GM12878 (cell line): ENCODE results near the gene PI4KA. TPM values are rescaled to one million over a fixed set of nuclear protein-coding genes. Genes with fewer than 3 reads are reported as not detected.

ENCODE experiments used
- ATAC-seq: fragments of 200-7000 bp; cut with Tn5 transposase; 3 replicates; pipeline ENCODE4 v1.9.1; 2020; ENCODE audit warnings: mild to moderate bottlenecking, moderate library complexity
- BruUV-seq: library from RNA; stranded (reverse); fragments of 400-500 nt; replicated peaks from 2 replicates; lab custom pipeline; 2021; lab: Mats Ljungman, UMichigan
- CTCF ChIA-PET: fragments of 300-600 bp; sonication (Branson Sonifier 250); formaldehyde crosslinking; extraction: SDS; loops from one replicate; lab custom pipeline; 2021; ENCODE audit warnings: inconsistent platforms; lab: Yijun Ruan, JAX
- POLR2A ChIA-PET: fragments of 350-600 bp; formaldehyde crosslinking; extraction: SDS; loops from one replicate; lab custom pipeline; 2021; ENCODE audit warnings: inconsistent platforms; lab: Charles Lee
- RAD21 ChIA-PET: fragments of 300-600 bp; sonication (Branson Sonifier 250); formaldehyde crosslinking; loops from one replicate; lab custom pipeline; 2023; ENCODE audit warnings: antibody characterized with exemption; ENCODE audit not compliant: unreplicated experiment; lab: Charles Lee
- SMC1A ChIA-PET: fragments of 300-600 bp; sonication (Branson Sonifier 250); formaldehyde crosslinking; loops from one replicate; lab custom pipeline; 2023; ENCODE audit not compliant: unreplicated experiment, uncharacterized antibody; lab: Charles Lee
- DNase-seq: peaks from one replicate; pipeline ENCODE4 v3.0.0-alpha.2; 2011; ENCODE audit warnings: low read depth, low spot score
- FAIRE-seq: peaks from 3 replicates; lab custom pipeline; 2011; peaks lifted over from hg19 to GRCh38; lab: Jason Lieb, UNC
- H2AFZ ChIP-seq: 2 replicates; pipeline ENCODE4 v1.6.0; 2011; ENCODE audit warnings: low read depth, low read length, control low read depth; ENCODE audit not compliant: control insufficient read depth
- H3K27ac ChIP-seq: 2 replicates; pipeline ENCODE4 v1.5.1; 2011; ENCODE audit warnings: control low read depth; ENCODE audit not compliant: control insufficient read depth, insufficient read depth
- H3K27me3 ChIP-seq, 2 experiments: replicated peaks in 1 of 2; 2 replicates each; pipeline versions ENCODE4 v1.6.0 to v1.6.1; 2011; ENCODE audit warnings: low read length in 1 of 2; ENCODE audit not compliant: control insufficient read depth in 2 of 2, insufficient read depth in 2 of 2
- H3K36me3 ChIP-seq, 2 experiments: 2 replicates each; pipeline ENCODE4 v1.5.1; 2011; ENCODE audit warnings: low read length in 1 of 2; ENCODE audit not compliant: control insufficient read depth in 2 of 2, insufficient read depth in 2 of 2
- H3K4me1 ChIP-seq: 2 replicates; pipeline ENCODE4 v1.6.1; 2011; ENCODE audit warnings: mild to moderate bottlenecking, low read length, moderate library complexity, mixed read lengths; ENCODE audit not compliant: control insufficient read depth, insufficient read depth
- H3K4me2 ChIP-seq: 2 replicates; pipeline ENCODE4 v1.6.0; 2011; ENCODE audit warnings: control low read depth; ENCODE audit not compliant: control insufficient read depth, insufficient read depth
- H3K4me3 ChIP-seq: fragments of 200-600 bp; sonication (generic); 2 replicates; pipeline ENCODE4 v1.5.1; 2016
- H3K79me2 ChIP-seq: 2 replicates; pipeline ENCODE4 v1.6.0; 2011; ENCODE audit warnings: low read length; ENCODE audit not compliant: control insufficient read depth, insufficient read depth
- H3K9ac ChIP-seq: 2 replicates; pipeline ENCODE4 v1.8.0; 2011; ENCODE audit warnings: low read length, control low read depth, mixed read lengths; ENCODE audit not compliant: control insufficient read depth, insufficient read depth
- H3K9me3 ChIP-seq: replicated peaks from 3 replicates; pipeline ENCODE4 v1.5.1; 2011; ENCODE audit warnings: mild to moderate bottlenecking, low read length; ENCODE audit not compliant: control insufficient read depth, insufficient read depth
- H4K20me1 ChIP-seq: 2 replicates; pipeline ENCODE4 v1.6.0; 2011; ENCODE audit not compliant: control insufficient read depth, insufficient read depth
- HDAC2 ChIP-seq: fragments of 200-600 bp; sonication (generic); IDR thresholded peaks from 2 replicates; pipeline ENCODE4 v1.6.1; 2017
- KDM1A ChIP-seq: fragments of 200-600 bp; sonication (generic); IDR thresholded peaks from 2 replicates; pipeline ENCODE4 v1.6.1; 2016; ENCODE audit warnings: borderline replicate concordance
- MEF2A ChIP-seq: IDR thresholded peaks from 2 replicates; pipeline ENCODE4 v1.6.1; 2011; ENCODE audit warnings: low read depth, mild to moderate bottlenecking, low read length, moderate library complexity; ENCODE audit not compliant: insufficient read depth
- MXI1 ChIP-seq: fragments of 150-350 bp; IDR thresholded peaks from 2 replicates; pipeline ENCODE4 v1.6.1; 2011; ENCODE audit warnings: low read depth, mild to moderate bottlenecking, inconsistent platforms, low read length, improper control_type of control experiment
- MYB ChIP-seq: fragments of 150-350 bp; IDR thresholded peaks from 2 replicates; pipeline ENCODE4 v1.6.1; 2014; ENCODE audit warnings: mild to moderate bottlenecking, low read depth, low read length, borderline replicate concordance
- MYC ChIP-seq: IDR thresholded peaks from 2 replicates; pipeline ENCODE4 v1.6.1; 2011; ENCODE audit warnings: mild to moderate bottlenecking, low read length, moderate library complexity, inconsistent platforms; ENCODE audit not compliant: insufficient read depth, insufficient replicate concordance, insufficient read length, severe bottlenecking
- NFYA ChIP-seq: IDR thresholded peaks from 2 replicates; pipeline ENCODE4 v1.6.1; 2011; ENCODE audit warnings: low read depth, mild to moderate bottlenecking, low read length, improper control_type of control experiment, borderline replicate concordance
- PAX5 ChIP-seq: IDR thresholded peaks from 2 replicates; pipeline ENCODE4 v1.6.1; 2011; ENCODE audit warnings: low read depth, low read length, borderline replicate concordance
- PML ChIP-seq: IDR thresholded peaks from 2 replicates; pipeline ENCODE4 v1.6.1; 2012; ENCODE audit warnings: low read length, inconsistent platforms
- POLR2AphosphoS2 ChIP-seq: IDR thresholded peaks from 2 replicates; pipeline ENCODE4 v1.6.1; 2011; ENCODE audit warnings: low read depth, mild to moderate bottlenecking, low read length, improper control_type of control experiment, moderate library complexity
- RAD21 ChIP-seq: IDR thresholded peaks from 2 replicates; pipeline ENCODE4 v1.6.1; 2011; ENCODE audit warnings: mild to moderate bottlenecking, low read depth, low read length, moderate library complexity; ENCODE audit not compliant: insufficient read depth
- SIX5 ChIP-seq: IDR thresholded peaks from 2 replicates; pipeline ENCODE4 v1.6.1; 2011; ENCODE audit warnings: mild to moderate bottlenecking, low read depth, low read length, moderate library complexity; ENCODE audit not compliant: severe bottlenecking
- SPI1 ChIP-seq: IDR thresholded peaks from 2 replicates; pipeline ENCODE4 v1.6.1; 2011; ENCODE audit warnings: low read depth, mild to moderate bottlenecking, low read length, moderate library complexity, borderline replicate concordance; ENCODE audit not compliant: insufficient read depth
- ZZZ3 ChIP-seq: IDR thresholded peaks from 2 replicates; pipeline ENCODE4 v1.6.1; 2011; ENCODE audit warnings: low read depth; ENCODE audit not compliant: control insufficient read depth, insufficient read length
- WGBS: methylation state at CpG from one replicate; pipeline ENCODE4 v1.1.6; 2016; ENCODE audit warnings: low lambda C conversion rate; ENCODE audit not compliant: insufficient replicate concordance, insufficient coverage; ENCODE audit errors: missing lambda C conversion rate; 5-methylcytosine and 5-hydroxymethylcytosine counted together
- in situ Hi-C: fragments of 300-500 bp; cut with MboI; formaldehyde crosslinking; loops from 9 replicates; pipeline ENCODE4 v1.14.3; 2018; ENCODE audit warnings: mixed read lengths
- intact Hi-C: fragments of 100-400 bp; cut with micrococcal nuclease; formaldehyde crosslinking; loops from one replicate; pipeline ENCODE4 v1.14.2; 2022; ENCODE audit not compliant: unreplicated experiment
- polyA plus RNA-seq, 11 experiments: library from polyadenylated mRNA; depleted of rRNA in 4 of 11; unstranded in 6 of 11; stranded (reverse) in 5 of 11; fragments of >200 nt; fragmentation: Nextera tagmentation in 4 of 11; fragmentation: Illumina TruSeq in 1 of 11; extraction: Ambion mirVana in 4 of 11; extraction: Trizol in 1 of 11; gene quantifications; 1 replicate in 1 of 11; 2 replicates in 10 of 11; pipeline versions ENCODE4 v1.2.1 to v1.2.3, GENCODE V29; 2011 to 2016; ENCODE audit warnings: inconsistent platforms in 2 of 11, missing spikeins in 2 of 11, low read depth in 1 of 11
- total RNA-seq, 4 experiments: library from RNA; depleted of rRNA in 3 of 4; stranded (reverse); fragments of >200 nt in 3 of 4; fragmentation: Illumina TruSeq in 1 of 4; extraction: Trizol in 1 of 4; gene quantifications; 2 replicates each; pipeline versions ENCODE4 v1.2.1 to v1.2.3, GENCODE V29; 2013 to 2021

PI4KA gene
- total and polyA plus RNA-seq, 10 of the 15 experiments (the other 5 are each of a cell fraction or from before 2014, with no cell fraction given): 4.2 to 78.4 (median 42.1) TPM

GRCh38 chr22:20765938-20766337, 92.7 kb downstream of the PI4KA start:
- Histone ChIP-seq H4K20me1 (no peaks in the 10 kb centered on the region), H3K9me3 (no peaks in the 10 kb centered on the region), H3K4me1 (no peaks in the 10 kb centered on the region), H3K4me2 (no peak overlapping the region), H3K4me3 (no peak overlapping the region), H3K27ac (no peak overlapping the region), H3K27me3 (no peaks in the 10 kb centered on the region), H2AFZ (no peak overlapping the region), H3K79me2 (no peaks in the 10 kb centered on the region), H3K9ac (no peak overlapping the region), H3K36me3 (peaks cover 10 to 19% of the 10 kb centered on the region in 2 experiments; a peak in 3 of 4 replicates)
- ChIA-PET CTCF (interaction anchor here (0.6 to 1.7 kb wide), 3 partner anchors 16 to 18 kb away, joined by 3 to 4 read pairs (median 3); no protein-coding TSS in a partner anchor), SMC1A (no interaction called here), POLR2A (no interaction called here), RAD21 (no interaction called here)
- BruUV-seq: no TSS peak
- intact Hi-C loops: no loop called here
- FAIRE-seq (no peak), DNase-seq (no peak), ATAC-seq (no peak)
- TF ChIP-seq MYC (no peak), NFYA (no peak), RAD21 (no peak), SIX5 (no peak), POLR2AphosphoS2 (no peak), HDAC2 (no peak), ZZZ3 (no peak), PML (no peak), MXI1 (no peak), MEF2A (no peak), PAX5 (no peak), KDM1A (no peak), MYB (no peak), SPI1 (no peak)
- WGBS: 85% methylated on average over 2 of the region's 2 CpGs
- in situ Hi-C loops: no loop called here
